GM21526 (cell line): Measurements from ENCODE around the gene RNF152.

Source experiments
- ATAC-seq: cut with Tn5 transposase; IDR thresholded peaks from one replicate; pipeline ENCODE4 v1.9.1; 2021; ENCODE audit warnings: moderate library complexity; ENCODE audit not compliant: unreplicated experiment, low FRiP score

The RNF152 gene

GRCh38 chr18:61765097-61765496 is 127.7 kb downstream of the RNF152 start:
- no peak for ATAC-seq

- ATAC-seq = no peak
Measured at GRCh38 chr18:61764381-61764780, 128.4 kb downstream of the RNF152 start.

GRCh38 chr18:61761875-61762274 is 130.9 kb downstream of the RNF152 start:
- no peak for ATAC-seq
